Vagina (tissue), 2 donors: ENCODE measurements around the gene CWC15. TPM values are rescaled to one million over a fixed set of nuclear protein-coding genes. Genes with fewer than 3 reads are reported as not detected.
A peak's percentile ranks its signal among the peaks of the same experiment; 100 is the strongest.

Experiments used
- DNase-seq, 2 donors: peaks; one replicate each; pipeline ENCODE4 v3.0.0-alpha.2; 2017; ENCODE audit errors: extremely low spot score in 2 of 2
- H3K27ac ChIP-seq: fragments of 200-600 bp; sonication (generic); one replicate; pipeline ENCODE4 v1.5.1; 2019
- H3K27me3 ChIP-seq: fragments of 200-600 bp; sonication (generic); one replicate; pipeline ENCODE4 v1.5.1; 2019
- H3K36me3 ChIP-seq, 2 donors: fragments of 200-600 bp; sonication (generic); one replicate each; pipeline ENCODE4 v1.5.1; 2017 to 2019
- H3K4me1 ChIP-seq: fragments of 200-600 bp; sonication (generic); one replicate; pipeline ENCODE4 v1.5.1; 2019
- H3K4me3 ChIP-seq, 2 donors: fragments of 200-600 bp; sonication (generic); 1 replicate in 1 of 2; 2 replicates in 1 of 2; pipeline ENCODE4 v1.5.1; 2016 to 2019
- H3K9me3 ChIP-seq: fragments of 200-600 bp; sonication (generic); one replicate; pipeline ENCODE4 v1.5.1; 2019
- CTCF ChIP-seq, 3 experiments: fragments of 450-650 bp in 2 of 3; fragments of 200-600 bp in 1 of 3; sonication (generic) in 1 of 3; IDR thresholded peaks; one replicate each; pipeline ENCODE4 v1.5.1; 2017 to 2019; ENCODE audit warnings: antibody characterized with exemption in 3 of 3, mild to moderate bottlenecking in 2 of 3, moderate library complexity in 2 of 3
- POLR2A ChIP-seq, 2 donors: fragments of 450-650 bp; IDR thresholded peaks; one replicate each; pipeline ENCODE4 v1.6.1; 2017; ENCODE audit warnings: antibody characterized with exemption in 2 of 2, mild to moderate bottlenecking in 2 of 2, moderate library complexity in 2 of 2
- POLR2AphosphoS5 ChIP-seq, 2 donors: sonication (generic); formaldehyde crosslinking; IDR thresholded peaks; one replicate each; pipeline ENCODE4 v1.9.0; 2017; ENCODE audit warnings: antibody characterized with exemption in 2 of 2, mild to moderate bottlenecking in 2 of 2, low read depth in 1 of 2; ENCODE audit not compliant: insufficient read depth in 1 of 2
- intact Hi-C: fragments of 100-400 bp; cut with DNase I; formaldehyde crosslinking; loops from one replicate; pipeline ENCODE4 v1.15.1; 2023
- total RNA-seq: library from RNA; depleted of rRNA; stranded (reverse); fragments of >200 nt; gene quantifications from one replicate; pipeline ENCODE4 v1.2.3, GENCODE V29; 2016

CWC15 gene
- total RNA-seq, 1 donor from 2014 or later: 38.1 TPM

- TF ChIP-seq POLR2AphosphoS5 (IDR thresholded peaks at IDR 0.05; ENCODE audit: insufficient read depth in 1 of 2, low read depth in 1 of 2) (no peak), POLR2A (IDR thresholded peaks at IDR 0.05) (no peak), CTCF (IDR thresholded peaks at IDR 0.05) (no peak)
- no peak for DNase-seq
- no peaks in the 10 kb centered on the region for H3K36me3 ChIP-seq
- no peak overlapping the region for H3K27ac ChIP-seq
- H3K4me3 ChIP-seq: no peak overlapping the region
- intact Hi-C loops: no loop called here
- H3K27me3 ChIP-seq: no peaks in the 10 kb centered on the region
- H3K4me1 ChIP-seq: peaks cover 10% of the 10 kb centered on the region
- H3K9me3 ChIP-seq: no peaks in the 10 kb centered on the region
Observed at GRCh38 chr11:94941131-94941530, 32.2 kb downstream of the CWC15 start.

GRCh38 chr11:94939346-94939745, 34.0 kb downstream of the CWC15 start:
- Histone ChIP-seq H3K4me3 (no peak overlapping the region), H3K27me3 (no peaks in the 10 kb centered on the region), H3K27ac (no peak overlapping the region), H3K36me3 (no peaks in the 10 kb centered on the region), H3K9me3 (no peaks in the 10 kb centered on the region), H3K4me1 (peaks cover 14% of the 10 kb centered on the region)
- intact Hi-C loops: no loop called here
- no peak for DNase-seq
- TF ChIP-seq POLR2A (IDR thresholded peaks at IDR 0.05) (no peak), CTCF (IDR thresholded peaks at IDR 0.05) (no peak), POLR2AphosphoS5 (IDR thresholded peaks at IDR 0.05; ENCODE audit: insufficient read depth in 1 of 2, low read depth in 1 of 2) (no peak)

- H3K27me3 ChIP-seq: no peaks in the 10 kb centered on the region
- H3K4me3 ChIP-seq: no peak overlapping the region
- intact Hi-C loops: no loop called here
- peaks cover 23% of the 10 kb centered on the region for H3K4me1 ChIP-seq
- no peaks in the 10 kb centered on the region for H3K36me3 ChIP-seq
- TF ChIP-seq CTCF (IDR thresholded peaks at IDR 0.05) (no peak), POLR2AphosphoS5 (IDR thresholded peaks at IDR 0.05; ENCODE audit: insufficient read depth in 1 of 2, low read depth in 1 of 2) (peak in 1 of 2 donors; percentile 34)
- no peak for DNase-seq
- no peak overlapping the region for H3K27ac ChIP-seq
- no peaks in the 10 kb centered on the region for H3K9me3 ChIP-seq
Observed at GRCh38 chr11:94938095-94939055, 35.0 kb downstream of the CWC15 start.

- no peaks in the 10 kb centered on the region for H3K36me3 ChIP-seq
- peaks cover 23% of the 10 kb centered on the region for H3K4me1 ChIP-seq
- intact Hi-C loops: no loop called here
- no peaks in the 10 kb centered on the region for H3K9me3 ChIP-seq
- DNase-seq: no peak
- H3K4me3 ChIP-seq: no peak overlapping the region
- TF ChIP-seq POLR2AphosphoS5 (IDR thresholded peaks at IDR 0.05; ENCODE audit: insufficient read depth in 1 of 2, low read depth in 1 of 2): no peak
- no peak for TF ChIP-seq CTCF (IDR thresholded peaks at IDR 0.05)
- no peak for TF ChIP-seq POLR2A (IDR thresholded peaks at IDR 0.05)
- H3K27ac ChIP-seq: peak overlapping the region; percentile 37
- H3K27me3 ChIP-seq: no peaks in the 10 kb centered on the region
Observed at GRCh38 chr11:94934846-94935245, 38.5 kb downstream of the CWC15 start.

GRCh38 chr11:94934362-94934761, 39.0 kb downstream of the CWC15 start:
- Histone ChIP-seq H3K9me3 (no peaks in the 10 kb centered on the region), H3K27ac (peak overlapping the region; percentile 37), H3K36me3 (no peaks in the 10 kb centered on the region), H3K4me1 (peaks cover 21% of the 10 kb centered on the region), H3K27me3 (no peaks in the 10 kb centered on the region), H3K4me3 (no peak overlapping the region)
- intact Hi-C loops: no loop called here
- TF ChIP-seq POLR2AphosphoS5 (IDR thresholded peaks at IDR 0.05; ENCODE audit: insufficient read depth in 1 of 2, low read depth in 1 of 2) (no peak), POLR2A (IDR thresholded peaks at IDR 0.05) (no peak), CTCF (IDR thresholded peaks at IDR 0.05) (no peak)
- no peak for DNase-seq
